GM10266 (cell line): ENCODE data around the gene SORBS1.

Source experiments
- DNase-seq: peaks from one replicate; pipeline ENCODE4 v3.0.0; 2012; ENCODE audit errors: extremely low spot score
- CTCF ChIP-seq: IDR thresholded peaks from 2 replicates; pipeline ENCODE4 v1.5.1; 2012; ENCODE audit warnings: mild to moderate bottlenecking, low read depth; ENCODE audit not compliant: control insufficient read depth, insufficient read depth; ENCODE audit errors: missing control alignments

The SORBS1 gene

GRCh38 chr10:95451568-95452524, 109.3 kb downstream of the SORBS1 start:
- no peak for TF ChIP-seq CTCF

DNA sequence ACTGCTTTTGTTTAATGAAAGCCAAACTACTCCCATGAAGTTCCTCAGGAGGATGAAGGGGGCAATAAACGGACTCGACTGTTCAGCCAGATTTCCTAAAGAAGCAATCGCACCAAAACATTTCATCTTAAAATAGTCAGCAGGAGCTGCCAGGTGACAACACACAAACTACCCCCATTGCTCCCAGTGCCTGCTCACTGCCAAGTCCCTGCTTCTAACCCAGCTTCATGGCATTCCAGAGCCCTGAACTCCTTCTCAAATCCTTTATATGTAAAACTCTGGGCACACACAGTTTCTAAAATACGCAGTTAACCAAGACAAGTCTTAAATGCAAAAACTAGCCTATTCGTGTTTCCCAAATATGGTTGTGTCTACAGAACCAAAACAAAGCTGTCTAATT, 110.0 kb downstream of the SORBS1 start:
- TF ChIP-seq CTCF: no peak

More at GRCh38 chr10:95451568-95452524, 109.3 kb downstream of the SORBS1 start:
- no peak for DNase-seq

GRCh38 chr10:95450188-95450587, 111.0 kb downstream of the SORBS1 start:
- TF ChIP-seq CTCF: no peak
- no peak for DNase-seq

More for the DNA sequence above, 110.0 kb downstream of the SORBS1 start:
- no peak for DNase-seq

GRCh38 chr10:95447685-95448084, 113.5 kb downstream of the SORBS1 start:
- no peak for TF ChIP-seq CTCF
- DNase-seq: no peak

DNA sequence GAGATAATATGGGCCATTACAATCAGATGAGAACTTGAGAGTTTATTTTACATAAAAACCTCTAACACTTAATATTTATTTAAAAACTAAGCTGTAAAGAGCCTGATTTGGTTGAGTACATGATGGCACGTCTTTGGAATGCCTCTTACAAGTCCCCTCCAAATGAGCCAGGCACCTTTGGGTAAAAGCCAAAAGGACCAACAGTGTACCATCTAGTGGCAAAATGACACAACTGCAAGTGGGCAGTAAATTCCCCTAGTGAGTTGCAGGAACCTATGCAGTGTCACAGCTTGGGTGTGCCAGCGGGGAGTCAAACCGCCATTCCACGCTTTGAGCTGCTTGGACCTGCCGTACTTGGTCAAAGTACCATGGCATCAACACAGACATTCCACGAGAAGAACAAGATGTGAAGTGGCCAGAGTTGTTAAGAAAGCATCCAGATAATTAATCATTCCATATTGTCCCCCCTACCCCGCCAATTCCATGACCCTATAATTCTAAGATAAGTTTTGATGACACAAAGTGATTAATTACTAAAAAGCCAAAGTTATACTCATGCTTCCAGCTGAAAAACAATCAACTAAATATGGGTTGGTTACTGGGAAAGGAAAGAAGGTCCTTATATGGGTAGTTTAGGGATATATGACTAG, 115.2 kb downstream of the SORBS1 start:
- DNase-seq: peak; percentile 66
- TF ChIP-seq CTCF: peak; percentile 88

- TF ChIP-seq CTCF: no peak
- DNase-seq: no peak
Observed at GRCh38 chr10:95445223-95445836, 115.8 kb downstream of the SORBS1 start.
